Measurements from ENCODE around the gene ACACB. TPM values are rescaled to one million over a fixed set of nuclear protein-coding genes. Genes with fewer than 3 reads are reported as not detected.

ACACB gene
- polyA plus RNA-seq, 2 of the 4 experiments (the other 2 are of a cell fraction), result 6.8 to 7.6 TPM

DNA sequence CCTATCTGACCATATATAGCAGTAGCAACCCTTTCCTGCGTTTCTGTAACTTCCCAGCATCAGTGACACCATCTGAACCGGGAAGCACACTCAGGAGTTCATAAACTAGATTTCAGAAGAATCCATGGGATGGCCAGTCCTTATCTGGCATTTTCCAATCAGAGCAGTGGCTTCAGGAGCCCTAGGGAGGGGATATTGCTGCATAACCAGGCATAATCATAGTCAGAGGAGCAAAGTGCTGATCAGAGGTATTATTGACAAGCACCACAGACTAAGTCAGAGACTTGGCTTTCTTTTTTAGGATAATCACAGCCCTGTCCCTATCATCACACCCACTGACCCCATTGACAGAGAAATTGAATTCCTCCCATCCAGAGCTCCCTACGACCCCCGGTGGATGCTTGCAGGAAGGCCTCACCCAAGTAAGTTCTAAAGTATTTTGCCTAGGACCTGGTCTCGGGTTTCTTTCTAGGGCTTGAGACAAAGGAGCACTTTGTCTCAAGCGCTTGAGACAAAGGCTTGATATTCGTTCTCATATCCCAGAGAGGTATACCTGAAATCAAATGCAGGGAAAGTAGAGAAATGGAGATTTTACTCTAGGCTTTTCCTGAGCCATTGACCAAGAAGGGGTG is 137.6 kb downstream of the ACACB start:
- FAIRE-seq (no peak), ATAC-seq (no peak)
- CTCF ChIA-PET, result interaction anchor here (1.8 kb wide), 1 partner anchor 9 kb away, joined by 9 read pairs; no protein-coding TSS in a partner anchor

GRCh38 chr12:109255377-109255776 is 139.0 kb downstream of the ACACB start:
- H3K4me2 ChIP-seq, result no peak overlapping the region
- H3K9me3 ChIP-seq, result peaks cover 16% of the 10 kb centered on the region
- no peaks in the 10 kb centered on the region for H3K4me1 ChIP-seq
- DNase-seq (ENCODE audit: low read depth in 1 of 2, low spot score in 1 of 2) (peak in 1 of 2 experiments; percentile 45), ATAC-seq (peak in 1 of 2 experiments; percentile 78; a peak in 3 of 6 replicates), FAIRE-seq (no peak)
- TF ChIP-seq ZSCAN20 (CRISPR knock-in tag; IDR thresholded peaks at IDR 0.05) (no peak), RAD21 (conservative IDR thresholded peaks at IDR 0.05 in 1 of 2, IDR thresholded peaks at IDR 0.05 in 1 of 2) (peak in 1 of 2 experiments; percentile 45; a peak in 1 of 5 replicates)
- POLR2A ChIA-PET, result no interaction called here
- no peak overlapping the region for H3K27ac ChIP-seq
- H3K4me3 ChIP-seq, result no peak overlapping the region
- CTCF ChIA-PET, result interaction anchor here (1.6 kb wide), 1 partner anchor 8 kb away, joined by 4 read pairs; no protein-coding TSS in a partner anchor
- 86% methylated on average over 5 of the region's 5 CpGs for WGBS (ENCODE audit: missing lambda C conversion rate)

More for the DNA sequence above, 137.6 kb downstream of the ACACB start:
- WGBS (ENCODE audit: missing lambda C conversion rate), result 92% methylated on average over 7 of the region's 7 CpGs
- H3K27ac ChIP-seq, result no peak overlapping the region
- no peak overlapping the region for H3K4me2 ChIP-seq
- peaks cover 16% of the 10 kb centered on the region for H3K9me3 ChIP-seq
- POLR2A ChIA-PET, result no interaction called here
- H3K4me3 ChIP-seq, result no peak overlapping the region
- no peaks in the 10 kb centered on the region for H3K4me1 ChIP-seq
- no peak for TF ChIP-seq FOSB (CRISPR knock-in tag; IDR thresholded peaks at IDR 0.05)
- TF ChIP-seq ZC3H11A (IDR thresholded peaks at IDR 0.05), result no peak
- TF ChIP-seq CBX8 (IDR thresholded peaks at IDR 0.05), result no peak
- no peak for TF ChIP-seq E2F6 (IDR thresholded peaks at IDR 0.05; ENCODE audit: borderline replicate concordance, low read depth)
- TF ChIP-seq, protein P1, sequence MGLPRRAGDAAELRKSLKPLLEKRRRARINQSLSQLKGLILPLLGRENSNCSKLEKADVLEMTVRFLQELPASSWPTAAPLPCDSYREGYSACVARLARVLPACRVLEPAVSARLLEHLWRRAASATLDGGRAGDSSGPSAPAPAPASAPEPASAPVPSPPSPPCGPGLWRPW (IDR thresholded peaks at IDR 0.05), result no peak
- TF ChIP-seq JUNB (IDR thresholded peaks at IDR 0.05), result no peak
- no peak for TF ChIP-seq MAX (IDR thresholded peaks at IDR 0.05)
- TF ChIP-seq BHLHE40 (IDR thresholded peaks at IDR 0.05; ENCODE audit: low read depth, low read length), result no peak
- no peak for TF ChIP-seq HOXA7 (CRISPR knock-in tag; IDR thresholded peaks at IDR 0.05)
- no peak for TF ChIP-seq RARB (CRISPR knock-in tag; IDR thresholded peaks at IDR 0.05)
- TF ChIP-seq JUN (IDR thresholded peaks at IDR 0.05), result no peak
- no peak for TF ChIP-seq RAD21 (conservative IDR thresholded peaks at IDR 0.05 in 1 of 2, IDR thresholded peaks at IDR 0.05 in 1 of 2)
- TF ChIP-seq FOSL2 (IDR thresholded peaks at IDR 0.05), result no peak
- no peak for TF ChIP-seq FOSL2 (CRISPR knock-in tag; IDR thresholded peaks at IDR 0.05)
- TF ChIP-seq KDM1A (IDR thresholded peaks at IDR 0.05; ENCODE audit: low read depth), result no peak
- TF ChIP-seq ZFP36 (IDR thresholded peaks at IDR 0.05; ENCODE audit: borderline replicate concordance, partially characterized antibody), result no peak
- no peak for TF ChIP-seq GATA3 (IDR thresholded peaks at IDR 0.05; ENCODE audit: borderline replicate concordance)
- TF ChIP-seq TFCP2L1 (CRISPR knock-in tag; IDR thresholded peaks at IDR 0.05), result no peak
- TF ChIP-seq EHF (CRISPR knock-in tag; IDR thresholded peaks at IDR 0.05), result no peak
- no peak for DNase-seq (ENCODE audit: low read depth in 1 of 2, low spot score in 1 of 2)

DNA sequence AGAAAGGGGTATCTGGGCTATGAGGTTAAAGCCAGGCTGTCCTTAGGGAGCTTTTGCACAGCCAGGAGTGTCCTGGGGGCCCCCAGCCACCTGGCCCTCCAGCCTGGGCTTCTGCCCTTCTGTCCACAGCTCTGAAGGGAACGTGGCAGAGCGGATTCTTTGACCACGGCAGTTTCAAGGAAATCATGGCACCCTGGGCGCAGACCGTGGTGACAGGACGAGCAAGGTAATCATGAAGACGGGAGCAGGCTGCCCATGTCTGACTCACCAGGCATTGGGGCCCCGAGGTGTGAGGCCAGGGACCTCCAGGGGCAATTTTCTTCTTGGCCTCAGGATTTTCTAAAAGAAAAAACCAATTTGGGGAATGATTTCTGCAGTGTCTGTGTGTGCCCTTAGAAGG is 139.6 kb downstream of the ACACB start:
- Histone ChIP-seq H3K27ac (no peak overlapping the region), H3K4me2 (no peak overlapping the region), H3K4me1 (no peaks in the 10 kb centered on the region), H3K9me3 (peaks cover 16% of the 10 kb centered on the region), H3K4me3 (no peak overlapping the region)
- DNase-seq (ENCODE audit: low read depth in 1 of 2, low spot score in 1 of 2) (no peak), ATAC-seq (no peak), FAIRE-seq (no peak)
- no peak for TF ChIP-seq ZSCAN20 (CRISPR knock-in tag; IDR thresholded peaks at IDR 0.05)
- no peak for TF ChIP-seq JUNB (IDR thresholded peaks at IDR 0.05)
- no peak for TF ChIP-seq ZFP36 (IDR thresholded peaks at IDR 0.05; ENCODE audit: borderline replicate concordance, partially characterized antibody)
- no peak for TF ChIP-seq MYC (IDR thresholded peaks at IDR 0.05; ENCODE audit: borderline replicate concordance, low read length)
- TF ChIP-seq NFE2L2 (conservative IDR thresholded peaks at IDR 0.05; ENCODE audit: low read length), result no peak
- TF ChIP-seq FOSL2 (IDR thresholded peaks at IDR 0.05), result no peak
- no peak for TF ChIP-seq FOSL2 (CRISPR knock-in tag; IDR thresholded peaks at IDR 0.05)
- no peak for TF ChIP-seq RFX5 (IDR thresholded peaks at IDR 0.05)
- TF ChIP-seq EHF (CRISPR knock-in tag; IDR thresholded peaks at IDR 0.05), result no peak
- TF ChIP-seq KDM5A (IDR thresholded peaks at IDR 0.05), result no peak
- no peak for TF ChIP-seq HOXB5 (CRISPR knock-in tag; IDR thresholded peaks at IDR 0.05)
- no peak for TF ChIP-seq HOXA7 (CRISPR knock-in tag; IDR thresholded peaks at IDR 0.05)
- no peak for TF ChIP-seq ZNF302 (CRISPR knock-in tag; IDR thresholded peaks at IDR 0.05)
- no peak for TF ChIP-seq GATA3 (IDR thresholded peaks at IDR 0.05; ENCODE audit: borderline replicate concordance)
- TF ChIP-seq HMGXB4 (CRISPR knock-in tag; IDR thresholded peaks at IDR 0.05; ENCODE audit: borderline replicate concordance), result no peak
- no peak for TF ChIP-seq CEBPB (IDR thresholded peaks at IDR 0.05)
- POLR2A ChIA-PET, result no interaction called here
- 82% methylated on average over 8 of the region's 8 CpGs for WGBS (ENCODE audit: missing lambda C conversion rate)
- CTCF ChIA-PET, result interaction anchor here (1.6 kb wide), 1 partner anchor 8 kb away, joined by 4 read pairs; no protein-coding TSS in a partner anchor
